Suprapubic skin (tissue), 4 donors: ENCODE data around the gene CELSR3. TPM values are rescaled to one million over a fixed set of nuclear protein-coding genes. Genes with fewer than 3 reads are reported as not detected.
A peak's percentile ranks its signal among the peaks of the same experiment; 100 is the strongest.

Experiments used
- DNase-seq, 2 donors: peaks; one replicate each; pipeline ENCODE4 v3.0.0-alpha.2; 2019; ENCODE audit warnings: low spot score in 2 of 2
- H3K27ac ChIP-seq: fragments of 200-600 bp; sonication (generic); one replicate; pipeline ENCODE4 v1.5.1; 2019
- H3K27me3 ChIP-seq: fragments of 200-600 bp; sonication (generic); one replicate; pipeline ENCODE4 v1.5.1; 2019
- H3K36me3 ChIP-seq: fragments of 200-600 bp; sonication (generic); one replicate; pipeline ENCODE4 v1.5.1; 2019
- H3K4me1 ChIP-seq: fragments of 200-600 bp; sonication (generic); one replicate; pipeline ENCODE4 v1.5.1; 2019
- H3K4me3 ChIP-seq: fragments of 200-600 bp; sonication (generic); one replicate; pipeline ENCODE4 v1.5.1; 2019; ENCODE audit warnings: mild to moderate bottlenecking
- H3K9me3 ChIP-seq: fragments of 200-600 bp; sonication (generic); one replicate; pipeline ENCODE4 v1.5.1; 2019
- CTCF ChIP-seq, 2 donors: fragments of 200-600 bp in 1 of 2; fragments of 450-650 bp in 1 of 2; sonication (generic) in 1 of 2; IDR thresholded peaks; one replicate each; pipeline ENCODE4 v1.5.1; 2016 to 2019; ENCODE audit warnings: antibody characterized with exemption in 2 of 2, mild to moderate bottlenecking in 1 of 2, moderate library complexity in 1 of 2
- EP300 ChIP-seq: sonication (generic); formaldehyde crosslinking; IDR thresholded peaks from one replicate; pipeline ENCODE4 v1.6.1; 2017; ENCODE audit warnings: antibody characterized with exemption
- POLR2A ChIP-seq, 2 donors: fragments of 450-650 bp; IDR thresholded peaks; one replicate each; pipeline ENCODE4 v1.6.1; 2017; ENCODE audit warnings: antibody characterized with exemption in 2 of 2, mild to moderate bottlenecking in 2 of 2, moderate library complexity in 2 of 2
- POLR2AphosphoS5 ChIP-seq, 3 donors: sonication (generic); formaldehyde crosslinking; IDR thresholded peaks; one replicate each; pipeline ENCODE4 v1.6.1; 2017; ENCODE audit warnings: antibody characterized with exemption in 3 of 3
- WGBS: methylation state at CpG from one replicate; pipeline ENCODE4 v1.1.5; 2018; 5-methylcytosine and 5-hydroxymethylcytosine counted together
- total RNA-seq, 4 donors: library from RNA; depleted of rRNA; stranded (reverse); fragments of >200 nt; gene quantifications; one replicate each; pipeline ENCODE4 v1.1.0, GENCODE V29; 2016

The CELSR3 gene
- total RNA-seq, 4 donors from 2014 or later, result 1.6 to 3.2 (median 2.0) TPM

- peak overlapping the region; percentile 90 for H3K27ac ChIP-seq
- DNase-seq, result no peak
- TF ChIP-seq POLR2A (IDR thresholded peaks at IDR 0.05) (no peak), POLR2AphosphoS5 (IDR thresholded peaks at IDR 0.05) (no peak), CTCF (IDR thresholded peaks at IDR 0.05) (no peak), EP300 (no peak)
- H3K36me3 ChIP-seq, result peaks cover 29% of the 10 kb centered on the region
- no peaks in the 10 kb centered on the region for H3K27me3 ChIP-seq
- H3K4me1 ChIP-seq, result peaks cover 86% of the 10 kb centered on the region
- no peaks in the 10 kb centered on the region for H3K9me3 ChIP-seq
- H3K4me3 ChIP-seq, result no peak overlapping the region
- 74% methylated on average over 5 of the region's 5 CpGs for WGBS
Measured at GRCh38 chr3:48596157-48596556, 66.5 kb downstream of the CELSR3 start.

GRCh38 chr3:48595526-48596121 is 67.1 kb downstream of the CELSR3 start:
- no peak for TF ChIP-seq POLR2A (IDR thresholded peaks at IDR 0.05)
- no peak for TF ChIP-seq CTCF (IDR thresholded peaks at IDR 0.05)
- peak in 1 of 3 donors; percentile 10 for TF ChIP-seq POLR2AphosphoS5 (IDR thresholded peaks at IDR 0.05)
- TF ChIP-seq EP300, result no peak
- no peaks in the 10 kb centered on the region for H3K27me3 ChIP-seq
- peaks cover 27% of the 10 kb centered on the region for H3K36me3 ChIP-seq
- 20% methylated on average over 8 of the region's 10 CpGs for WGBS
- peak overlapping the region; percentile 90 for H3K27ac ChIP-seq
- peaks cover 85% of the 10 kb centered on the region for H3K4me1 ChIP-seq
- no peaks in the 10 kb centered on the region for H3K9me3 ChIP-seq
- DNase-seq, result no peak
- H3K4me3 ChIP-seq, result peak overlapping the region; percentile 55

- Histone ChIP-seq H3K27ac (peak within 1 kb of the TSS; percentile 90), H3K27me3 (no peaks in the 10 kb centered on the region), H3K4me1 (peaks cover 80% of the 10 kb centered on the region), H3K36me3 (peaks cover 27% of the 10 kb centered on the region), H3K4me3 (peak within 1 kb of the TSS; percentile 55), H3K9me3 (no peaks in the 10 kb centered on the region)
- TF ChIP-seq POLR2A (IDR thresholded peaks at IDR 0.05), result no peak
- 0% methylated on average over 21 of the region's 35 CpGs for WGBS
- DNase-seq, result no peak
Measured at GRCh38 chr3:48595075-48595525, 67.6 kb downstream of the CELSR3 start, which contains the start of gene COL7A1. Gene COL7A1, minus strand, starts transcription at chr3:48595329. Its CDS starts 170 bp downstream, at chr3:48595159.

- H3K9me3 ChIP-seq, result no peaks in the 10 kb centered on the region
- no peak for DNase-seq
- peak overlapping the region; percentile 79 for H3K27ac ChIP-seq
- TF ChIP-seq POLR2AphosphoS5 (IDR thresholded peaks at IDR 0.05), result no peak
- no peak for TF ChIP-seq CTCF (IDR thresholded peaks at IDR 0.05)
- no peak for TF ChIP-seq EP300
- no peak for TF ChIP-seq POLR2A (IDR thresholded peaks at IDR 0.05)
- H3K4me1 ChIP-seq, result peaks cover 74% of the 10 kb centered on the region
- peaks cover 23% of the 10 kb centered on the region for H3K36me3 ChIP-seq
- peak overlapping the region; percentile 55 for H3K4me3 ChIP-seq
- H3K27me3 ChIP-seq, result no peaks in the 10 kb centered on the region
- WGBS, result 31% methylated on average over 34 of the region's 39 CpGs
Measured at GRCh38 chr3:48594417-48595049, 68.2 kb downstream of the CELSR3 start.

GRCh38 chr3:48593337-48593736 is 69.3 kb downstream of the CELSR3 start:
- H3K4me1 ChIP-seq, result peaks cover 62% of the 10 kb centered on the region
- H3K9me3 ChIP-seq, result no peaks in the 10 kb centered on the region
- DNase-seq, result no peak
- H3K27me3 ChIP-seq, result no peaks in the 10 kb centered on the region
- TF ChIP-seq CTCF (IDR thresholded peaks at IDR 0.05) (no peak), POLR2AphosphoS5 (IDR thresholded peaks at IDR 0.05) (no peak), EP300 (no peak), POLR2A (IDR thresholded peaks at IDR 0.05) (no peak)
- peak overlapping the region; percentile 55 for H3K4me3 ChIP-seq
- WGBS, result 66% methylated on average over 6 of the region's 9 CpGs
- peaks cover 26% of the 10 kb centered on the region for H3K36me3 ChIP-seq
- H3K27ac ChIP-seq, result no peak overlapping the region
